Endothelial cell of umbilical vein (primary cell): ENCODE results near the gene STOM.

Source experiments
- EZH2 ChIP-seq: IDR thresholded peaks from 2 replicates; pipeline ENCODE4 v1.6.1; 2012; ENCODE audit warnings: borderline replicate concordance, low read depth, mild to moderate bottlenecking, moderate library complexity, low read length, inconsistent platforms; ENCODE audit not compliant: severe bottlenecking
- MYC ChIP-seq: IDR thresholded peaks from one replicate; pipeline ENCODE4 v1.6.1; 2011; ENCODE audit warnings: mild to moderate bottlenecking, low read depth, low read length
- POLR2A ChIP-seq: IDR thresholded peaks from 2 replicates; pipeline ENCODE4 v1.6.1; 2012; ENCODE audit warnings: low read depth, mild to moderate bottlenecking, control low read depth, low read length
- POLR2AphosphoS5 ChIP-seq: IDR thresholded peaks from 2 replicates; pipeline ENCODE4 v1.6.1; 2012; ENCODE audit warnings: low read depth, mild to moderate bottlenecking, control low read depth, low read length, moderate library complexity; ENCODE audit not compliant: insufficient read depth
- TF ChIP-seq, protein P1 (sequence below), 2 donors: IDR thresholded peaks; 1 replicate in 1 of 2; 2 replicates in 1 of 2; pipeline ENCODE4 v1.5.1; 2011; ENCODE audit warnings: low read length in 2 of 2, mild to moderate bottlenecking in 2 of 2, moderate library complexity in 2 of 2, control low read depth in 1 of 2, inconsistent platforms in 1 of 2, low read depth in 1 of 2; ENCODE audit not compliant: insufficient read depth in 1 of 2; ENCODE audit errors: extremely low read depth in 1 of 2
- TF ChIP-seq, protein P2 (sequence below): IDR thresholded peaks from 2 replicates; pipeline ENCODE4 v1.6.1; 2011; ENCODE audit not compliant: insufficient read depth, insufficient read length

DNA sequence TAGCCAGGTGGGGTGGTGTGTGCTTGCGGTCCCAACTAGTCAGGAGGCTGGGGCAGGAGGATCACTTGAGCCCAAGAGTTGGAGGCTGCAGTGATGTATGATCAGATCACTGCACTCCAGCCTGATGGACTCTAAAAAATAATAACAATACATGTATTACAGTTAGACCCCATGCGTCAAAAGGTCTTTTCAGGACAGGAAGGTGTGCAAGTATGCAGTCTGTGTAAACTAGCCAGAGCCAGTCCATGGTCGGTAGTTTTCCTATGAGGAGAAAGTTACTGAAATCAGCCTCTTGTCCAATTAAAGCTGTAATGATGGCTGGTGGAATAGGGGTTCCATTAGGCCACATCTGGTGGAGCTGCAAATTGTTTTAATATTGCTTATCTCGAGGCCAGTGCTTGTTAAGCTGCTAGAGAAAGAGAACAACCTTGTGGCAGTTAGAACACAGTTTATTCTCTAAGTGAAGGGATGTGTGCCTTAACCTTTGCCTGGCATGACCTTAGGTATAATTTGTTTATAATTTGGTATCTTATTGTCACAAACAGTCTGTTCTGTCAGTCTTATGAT is 1.5 kb upstream of the STOM start:
- TF ChIP-seq, protein P1, sequence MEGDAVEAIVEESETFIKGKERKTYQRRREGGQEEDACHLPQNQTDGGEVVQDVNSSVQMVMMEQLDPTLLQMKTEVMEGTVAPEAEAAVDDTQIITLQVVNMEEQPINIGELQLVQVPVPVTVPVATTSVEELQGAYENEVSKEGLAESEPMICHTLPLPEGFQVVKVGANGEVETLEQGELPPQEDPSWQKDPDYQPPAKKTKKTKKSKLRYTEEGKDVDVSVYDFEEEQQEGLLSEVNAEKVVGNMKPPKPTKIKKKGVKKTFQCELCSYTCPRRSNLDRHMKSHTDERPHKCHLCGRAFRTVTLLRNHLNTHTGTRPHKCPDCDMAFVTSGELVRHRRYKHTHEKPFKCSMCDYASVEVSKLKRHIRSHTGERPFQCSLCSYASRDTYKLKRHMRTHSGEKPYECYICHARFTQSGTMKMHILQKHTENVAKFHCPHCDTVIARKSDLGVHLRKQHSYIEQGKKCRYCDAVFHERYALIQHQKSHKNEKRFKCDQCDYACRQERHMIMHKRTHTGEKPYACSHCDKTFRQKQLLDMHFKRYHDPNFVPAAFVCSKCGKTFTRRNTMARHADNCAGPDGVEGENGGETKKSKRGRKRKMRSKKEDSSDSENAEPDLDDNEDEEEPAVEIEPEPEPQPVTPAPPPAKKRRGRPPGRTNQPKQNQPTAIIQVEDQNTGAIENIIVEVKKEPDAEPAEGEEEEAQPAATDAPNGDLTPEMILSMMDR (IDR thresholded peaks at IDR 0.05; ENCODE audit: extremely low read depth in 1 of 2, insufficient read depth in 1 of 2, low read depth in 1 of 2, low read length in 2 of 2) = no peak
- no peak for TF ChIP-seq POLR2AphosphoS5
- no peak for TF ChIP-seq POLR2A
- no peak for TF ChIP-seq EZH2
- TF ChIP-seq, protein P2, sequence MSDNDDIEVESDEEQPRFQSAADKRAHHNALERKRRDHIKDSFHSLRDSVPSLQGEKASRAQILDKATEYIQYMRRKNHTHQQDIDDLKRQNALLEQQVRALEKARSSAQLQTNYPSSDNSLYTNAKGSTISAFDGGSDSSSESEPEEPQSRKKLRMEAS = no peak
- TF ChIP-seq MYC = no peak
